Endodermal cell (in vitro differentiated cells): ENCODE data around the gene FPGS. TPM values are rescaled to one million over a fixed set of nuclear protein-coding genes. Genes with fewer than 3 reads are reported as not detected.
A peak's percentile ranks its signal among the peaks of the same experiment; 100 is the strongest.

ENCODE experiments used
- DNase-seq: peaks from one replicate; pipeline ENCODE4 v3.0.0-alpha.2; 2017
- H3K27ac ChIP-seq: 2 replicates; pipeline ENCODE4 v1.5.1; 2013; ENCODE audit warnings: mild to moderate bottlenecking, low read depth, low read length, moderate library complexity
- H3K27me3 ChIP-seq: 2 replicates; pipeline ENCODE4 v1.6.1; 2013; ENCODE audit warnings: mild to moderate bottlenecking, low read length, moderate library complexity; ENCODE audit not compliant: insufficient read depth, control insufficient read depth, poor library complexity, severe bottlenecking
- H3K36me3 ChIP-seq: 2 replicates; pipeline ENCODE4 v1.7.0; 2013; ENCODE audit warnings: mild to moderate bottlenecking, low read length, moderate library complexity; ENCODE audit not compliant: control insufficient read depth, insufficient read depth
- H3K4me1 ChIP-seq: one replicate; pipeline ENCODE4 v1.7.0; 2013; ENCODE audit warnings: low read length; ENCODE audit not compliant: control insufficient read depth, insufficient read depth
- H3K4me3 ChIP-seq: 2 replicates; pipeline ENCODE4 v1.5.1; 2013; ENCODE audit warnings: mild to moderate bottlenecking, low read length, moderate library complexity
- H3K9ac ChIP-seq: 2 replicates; pipeline ENCODE4 v1.6.1; 2013; ENCODE audit warnings: mild to moderate bottlenecking, low read length, moderate library complexity; ENCODE audit not compliant: poor library complexity, severe bottlenecking; ENCODE audit errors: extremely low read depth
- H3K9me3 ChIP-seq: 2 replicates; pipeline ENCODE4 v1.6.1; 2013; ENCODE audit warnings: mild to moderate bottlenecking, low read length, moderate library complexity; ENCODE audit not compliant: control insufficient read depth
- H3K27ac Mint-ChIP-seq: 2 replicates; pipeline ENCODE4 v1.8.0; 2020; ENCODE audit warnings: mixed read lengths
- H3K27me3 Mint-ChIP-seq: 2 replicates; pipeline ENCODE4 v1.8.0; 2021; ENCODE audit warnings: mild to moderate bottlenecking, mixed read lengths; ENCODE audit not compliant: insufficient read depth
- H3K36me3 Mint-ChIP-seq: 2 replicates; pipeline ENCODE4 v1.8.0; 2020; ENCODE audit warnings: low read depth, mixed read lengths
- H3K4me1 Mint-ChIP-seq: 2 replicates; pipeline ENCODE4 v1.8.0; 2020; ENCODE audit warnings: mixed read lengths
- H3K4me3 Mint-ChIP-seq: 2 replicates; pipeline ENCODE4 v1.8.0; 2020; ENCODE audit warnings: mild to moderate bottlenecking, moderate library complexity, mixed read lengths
- H3K9me3 Mint-ChIP-seq: 2 replicates; pipeline ENCODE4 v1.8.0; 2020; ENCODE audit warnings: mild to moderate bottlenecking, mixed read lengths
- CTCF ChIP-seq: fragments of 200-600 bp; sonication (generic); conservative IDR thresholded peaks from 2 replicates; pipeline ENCODE4 v1.5.0; 2021; ENCODE audit warnings: antibody characterized with exemption, mild to moderate bottlenecking
- WGBS, 2 experiments: methylation state at CpG; one replicate each; pipeline versions ENCODE4 v1.1.5 to v1.1.7; 2013; ENCODE audit warnings: missing lambda C conversion rate in 2 of 2, mixed read lengths in 1 of 2; ENCODE audit not compliant: insufficient coverage in 1 of 2, insufficient read length in 1 of 2; 5-methylcytosine and 5-hydroxymethylcytosine counted together
- total RNA-seq, 2 donors: library from RNA; stranded (reverse); fragmentation: NEBNext Ultra II Directional in 1 of 2; extraction: Animal tissue kit (Norgen Biotek cat#: 25700) in 1 of 2; gene quantifications; 2 replicates in 1 of 2; 3 replicates in 1 of 2; pipeline ENCODE4 v1.2.1, GENCODE V29; 2021

FPGS gene
- total RNA-seq, 2 donors from 2014 or later = 75.2 to 76.4 TPM

- Histone ChIP-seq H3K27ac (no peak overlapping the region), H3K9ac (no peak overlapping the region), H3K27me3 (no peaks in the 10 kb centered on the region), H3K9me3 (no peaks in the 10 kb centered on the region), H3K36me3 (no peaks in the 10 kb centered on the region), H3K4me1 (peaks cover 3% of the 10 kb centered on the region), H3K4me3 (no peak overlapping the region)
- Mint-ChIP-seq H3K4me3 (peak overlapping the region; percentile 60), H3K27ac (no peak overlapping the region), H3K4me1 (peaks cover 8% of the 10 kb centered on the region), H3K9me3 (no peaks in the 10 kb centered on the region), H3K36me3 (no peaks in the 10 kb centered on the region), H3K27me3 (peaks cover 10% of the 10 kb centered on the region)
- DNase-seq = peak; percentile 54
- 80 to 94% methylated on average over 1 to 4 of the region's 4 CpGs for WGBS, 2 experiments
- no peak for TF ChIP-seq CTCF
These were observed 32.6 kb upstream of the FPGS start for GRCh38 chr9:127769929-127770582.

DNA sequence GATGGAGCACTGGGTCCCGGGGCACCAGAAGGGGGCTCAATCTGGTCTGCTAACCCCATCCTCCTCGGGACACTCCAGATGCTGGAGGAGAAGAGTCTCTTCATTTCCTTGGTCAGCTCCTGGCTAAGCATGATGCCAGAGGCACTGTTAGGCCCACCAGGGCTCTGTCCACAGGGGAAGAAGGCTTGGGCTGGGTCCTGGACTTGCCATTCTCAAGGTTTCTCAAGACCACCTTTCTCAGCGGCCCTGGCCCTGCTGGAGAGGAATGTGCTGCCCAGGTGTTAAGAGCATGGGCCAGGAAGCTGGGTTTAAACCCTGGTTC is 32.1 kb upstream of the FPGS start:
- peak; percentile 74 for DNase-seq
- H3K9ac ChIP-seq = no peak overlapping the region
- H3K4me1 Mint-ChIP-seq = peaks cover 8% of the 10 kb centered on the region
- H3K9me3 Mint-ChIP-seq = no peaks in the 10 kb centered on the region
- peak overlapping the region; percentile 52 for H3K27ac Mint-ChIP-seq
- WGBS, 2 experiments = 60 to 88% methylated on average over 2 to 3 of the region's 3 CpGs
- peak overlapping the region; percentile 60 for H3K4me3 Mint-ChIP-seq
- peaks cover 3% of the 10 kb centered on the region for H3K4me1 ChIP-seq
- no peaks in the 10 kb centered on the region for H3K36me3 ChIP-seq
- no peak overlapping the region for H3K27ac ChIP-seq
- peak overlapping the region; percentile 76 for H3K4me3 ChIP-seq
- peaks cover 10% of the 10 kb centered on the region for H3K27me3 Mint-ChIP-seq
- TF ChIP-seq CTCF = no peak
- H3K27me3 ChIP-seq = no peaks in the 10 kb centered on the region
- no peaks in the 10 kb centered on the region for H3K36me3 Mint-ChIP-seq
- H3K9me3 ChIP-seq = no peaks in the 10 kb centered on the region

GRCh38 chr9:127770905-127771569 is 31.6 kb upstream of the FPGS start:
- Histone ChIP-seq H3K4me1 (peaks cover 3% of the 10 kb centered on the region), H3K9ac (no peak overlapping the region), H3K9me3 (no peaks in the 10 kb centered on the region), H3K27me3 (no peaks in the 10 kb centered on the region), H3K27ac (no peak overlapping the region), H3K36me3 (no peaks in the 10 kb centered on the region), H3K4me3 (peak overlapping the region; percentile 76)
- peak overlapping the region; percentile 52 for H3K27ac Mint-ChIP-seq
- peaks cover 10% of the 10 kb centered on the region for H3K27me3 Mint-ChIP-seq
- TF ChIP-seq CTCF = no peak
- peak; percentile 100 for DNase-seq
- H3K4me1 Mint-ChIP-seq = peaks cover 8% of the 10 kb centered on the region
- 1 to 4% methylated on average over 13 to 43 of the region's 43 CpGs for WGBS, 2 experiments
- H3K9me3 Mint-ChIP-seq = no peaks in the 10 kb centered on the region
- no peaks in the 10 kb centered on the region for H3K36me3 Mint-ChIP-seq
- peak overlapping the region; percentile 60 for H3K4me3 Mint-ChIP-seq
